HG03354 (cell line): ENCODE measurements around the gene WDR87.
A peak's percentile ranks its signal among the peaks of the same experiment; 100 is the strongest.
"Not testable (repeated sequence)": the region's sequence is repeated elsewhere in the genome, so short reads cannot be mapped to it uniquely, and the experiment has no call there.

Experiments
- ATAC-seq: cut with Tn5 transposase; IDR thresholded peaks from one replicate; pipeline ENCODE4 v1.9.1; 2021; ENCODE audit warnings: mild to moderate bottlenecking; ENCODE audit not compliant: unreplicated experiment, poor library complexity, severe bottlenecking

The WDR87 gene

GRCh38 chr19:37931881-37932655 is 25.7 kb upstream of the WDR87 start:
- ATAC-seq, result no peak

GRCh38 chr19:37930416-37930815 is 24.0 kb upstream of the WDR87 start:
- ATAC-seq, result no peak

- ATAC-seq, result no peak
These were observed 23.0 kb upstream of the WDR87 start for GRCh38 chr19:37929355-37929923.

DNA sequence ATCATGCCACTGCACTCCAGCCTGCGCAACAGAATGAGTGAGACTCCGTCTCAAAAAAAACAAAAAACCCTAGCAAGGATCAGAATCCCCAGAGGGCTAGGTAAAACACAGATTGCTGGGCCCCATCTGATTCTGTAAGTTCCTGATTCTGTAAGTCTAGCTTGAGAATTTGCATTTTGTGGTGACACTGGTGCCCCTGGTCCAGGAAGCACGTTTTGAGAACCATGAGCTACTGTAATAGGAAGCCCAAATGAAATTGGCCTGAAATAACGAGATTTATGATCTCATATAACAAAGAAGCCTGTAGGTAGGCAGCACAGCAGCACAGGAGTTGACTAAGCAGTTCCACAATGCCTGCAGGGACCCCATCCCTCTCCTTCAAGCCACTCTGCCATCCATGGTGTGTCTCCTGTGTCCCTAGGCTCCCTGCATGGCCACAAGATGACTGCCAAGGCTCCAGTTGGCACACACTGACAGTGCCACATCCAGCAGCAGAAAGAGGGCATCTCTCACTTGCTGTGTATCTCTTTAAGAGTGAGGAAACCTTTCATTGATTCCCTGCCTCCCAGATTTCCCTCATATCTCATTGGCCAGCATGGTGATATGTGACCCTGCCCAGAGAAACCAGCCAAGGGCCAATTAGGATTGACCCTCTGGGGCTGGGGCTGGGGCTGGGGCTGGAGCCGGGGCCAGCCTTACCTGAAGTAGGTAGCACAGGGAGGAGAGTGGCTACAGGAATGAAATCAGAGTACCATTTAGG is 22.3 kb upstream of the WDR87 start:
- ATAC-seq, result peak; percentile 77

DNA sequence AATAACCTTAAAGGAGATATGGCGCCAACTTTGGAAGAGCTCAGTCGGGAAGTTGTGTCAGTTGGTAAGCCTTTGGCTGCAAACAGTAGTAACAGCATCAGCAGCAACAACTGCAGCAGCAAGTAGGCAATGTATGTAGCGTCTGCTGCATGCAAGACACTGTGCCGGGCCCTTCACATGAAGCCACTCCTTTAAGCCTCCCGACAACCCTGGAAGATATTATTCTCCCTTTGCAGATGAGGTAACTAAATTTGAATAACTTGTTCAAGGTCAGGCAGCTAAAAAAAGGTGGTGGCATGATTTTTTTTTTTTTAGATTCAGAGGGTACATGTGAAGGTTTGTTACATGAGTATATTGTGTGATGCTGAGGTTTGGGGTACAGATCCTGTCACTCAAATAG is 20.3 kb upstream of the WDR87 start:
- no peak for ATAC-seq

DNA sequence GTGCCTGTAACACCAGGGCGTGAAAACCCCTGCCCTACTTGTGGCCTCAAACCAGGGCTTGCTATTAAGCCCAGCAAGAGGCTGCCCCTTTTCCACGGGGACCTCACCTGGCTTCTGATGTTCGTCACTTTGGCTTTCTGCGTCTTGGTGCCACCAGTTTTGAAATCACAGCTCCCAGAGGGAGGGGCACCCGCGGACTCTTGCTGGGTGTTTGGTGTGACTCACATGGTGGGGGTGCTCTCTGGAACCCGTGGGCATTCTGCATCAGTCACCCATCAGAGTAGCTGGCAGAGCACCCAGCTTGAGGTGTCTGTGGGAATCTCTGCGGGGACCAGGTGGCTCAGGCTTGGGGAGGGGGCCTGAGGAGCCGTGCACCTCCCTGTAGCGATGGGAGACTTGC is 19.9 kb upstream of the WDR87 start:
- ATAC-seq, result no peak

DNA sequence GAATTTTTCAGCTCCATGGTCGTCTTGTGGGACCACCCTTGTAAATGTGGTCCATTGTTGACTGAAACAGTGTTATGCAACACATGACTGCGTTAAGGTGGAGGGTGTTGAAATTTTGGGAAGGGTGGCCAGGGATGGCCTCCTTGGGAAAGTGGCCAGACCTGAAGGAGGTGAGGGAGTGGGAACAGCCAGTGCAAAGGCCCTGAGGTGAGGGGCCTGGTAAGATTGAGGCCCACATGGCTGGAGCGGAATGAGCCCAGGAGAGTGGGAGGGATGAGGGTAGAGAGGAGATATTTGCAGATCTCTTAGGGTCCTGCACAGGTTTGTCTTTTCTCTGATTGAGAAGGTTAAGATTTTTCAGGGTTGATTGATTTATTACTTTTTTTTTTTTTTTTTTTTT is 18.8 kb upstream of the WDR87 start:
- no peak for ATAC-seq

DNA sequence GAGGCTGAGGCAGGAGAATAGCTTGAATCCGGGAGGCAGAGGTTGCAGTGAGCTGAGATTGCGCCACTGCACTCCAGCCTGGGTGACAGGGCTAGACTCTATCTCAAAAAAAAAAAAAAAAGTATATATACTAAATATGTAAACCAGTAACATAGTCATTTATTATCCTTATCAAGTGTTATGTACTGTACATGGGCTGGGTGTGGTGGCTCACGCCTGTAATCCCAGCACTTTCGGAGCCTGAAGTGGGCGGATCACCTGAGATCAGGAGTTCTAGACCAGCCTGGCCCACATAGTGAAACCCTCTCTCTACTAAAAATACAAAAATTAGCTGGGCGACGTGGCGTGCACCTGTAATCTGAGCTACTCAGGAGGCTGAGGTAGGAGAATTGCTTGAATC is 18.2 kb upstream of the WDR87 start:
- ATAC-seq, result not testable (repeated sequence)

DNA sequence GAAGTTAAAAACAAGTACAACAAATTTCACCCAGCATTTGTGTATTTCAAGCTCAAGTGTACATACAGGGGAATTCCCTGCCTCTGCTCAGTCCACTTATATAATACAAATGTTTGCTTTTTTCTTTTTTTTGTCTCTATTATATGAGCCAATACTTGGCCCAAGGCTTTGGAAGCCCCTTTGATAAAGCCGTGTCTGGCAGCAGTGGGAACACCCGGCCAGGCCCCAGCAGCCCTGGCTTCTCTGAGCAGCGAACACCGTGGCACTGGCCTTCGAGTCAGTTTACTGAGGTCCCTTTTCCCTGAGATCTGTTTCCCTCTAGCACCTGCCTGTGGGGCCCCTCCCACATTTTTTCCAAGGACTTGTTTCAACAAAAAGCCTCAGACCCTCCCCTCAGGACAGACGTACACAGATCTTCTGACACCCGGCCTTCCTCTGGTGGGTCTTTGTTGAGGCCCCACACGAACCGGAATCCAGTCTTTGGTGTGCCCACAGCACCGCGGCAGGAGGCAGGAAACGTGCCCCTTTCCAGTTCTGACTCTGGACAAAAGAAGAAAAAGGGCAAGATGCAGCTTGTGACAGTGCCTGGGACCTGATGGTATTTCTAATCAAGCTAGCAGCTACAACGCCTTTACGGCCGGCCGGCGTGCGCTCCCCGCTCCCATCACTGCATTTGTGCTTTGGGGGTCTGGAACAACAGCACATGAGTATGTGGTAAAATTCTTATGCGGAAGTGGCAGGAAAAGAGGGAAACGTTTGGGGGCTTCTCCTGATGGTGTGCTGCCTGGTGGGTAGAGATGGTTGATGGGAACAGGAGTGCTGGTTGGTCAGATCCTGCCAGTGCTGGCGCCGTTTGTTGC is 14.4 kb upstream of the WDR87 start:
- ATAC-seq, result no peak

GRCh38 chr19:37914908-37915307 is 8.5 kb upstream of the WDR87 start:
- no peak for ATAC-seq

DNA sequence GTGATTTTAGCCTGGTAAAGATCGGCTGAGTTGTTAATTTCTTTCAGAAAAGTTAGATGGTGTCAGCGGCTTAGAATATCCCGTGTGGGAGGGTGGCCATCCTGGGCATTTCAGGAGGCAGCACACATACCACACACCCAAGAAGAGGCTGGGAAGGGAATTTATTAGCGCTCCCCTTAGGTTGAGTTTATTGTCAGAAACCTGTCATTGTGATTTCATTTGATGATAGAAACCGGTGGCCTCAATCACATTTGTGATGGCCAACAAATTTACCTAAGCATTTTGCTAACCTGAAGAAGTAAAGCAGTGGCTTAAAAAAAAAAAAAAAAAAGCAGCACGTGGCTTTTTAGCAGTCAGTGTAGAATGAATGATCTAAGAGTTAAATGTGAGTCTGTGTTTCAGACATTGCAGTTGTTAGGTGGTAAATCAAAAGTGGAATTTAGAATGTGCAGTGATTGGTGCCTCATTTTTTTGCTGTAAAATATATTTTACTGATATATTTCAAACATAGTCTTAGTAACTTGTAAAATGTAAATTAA is 3.3 kb upstream of the WDR87 start:
- no peak for ATAC-seq

DNA sequence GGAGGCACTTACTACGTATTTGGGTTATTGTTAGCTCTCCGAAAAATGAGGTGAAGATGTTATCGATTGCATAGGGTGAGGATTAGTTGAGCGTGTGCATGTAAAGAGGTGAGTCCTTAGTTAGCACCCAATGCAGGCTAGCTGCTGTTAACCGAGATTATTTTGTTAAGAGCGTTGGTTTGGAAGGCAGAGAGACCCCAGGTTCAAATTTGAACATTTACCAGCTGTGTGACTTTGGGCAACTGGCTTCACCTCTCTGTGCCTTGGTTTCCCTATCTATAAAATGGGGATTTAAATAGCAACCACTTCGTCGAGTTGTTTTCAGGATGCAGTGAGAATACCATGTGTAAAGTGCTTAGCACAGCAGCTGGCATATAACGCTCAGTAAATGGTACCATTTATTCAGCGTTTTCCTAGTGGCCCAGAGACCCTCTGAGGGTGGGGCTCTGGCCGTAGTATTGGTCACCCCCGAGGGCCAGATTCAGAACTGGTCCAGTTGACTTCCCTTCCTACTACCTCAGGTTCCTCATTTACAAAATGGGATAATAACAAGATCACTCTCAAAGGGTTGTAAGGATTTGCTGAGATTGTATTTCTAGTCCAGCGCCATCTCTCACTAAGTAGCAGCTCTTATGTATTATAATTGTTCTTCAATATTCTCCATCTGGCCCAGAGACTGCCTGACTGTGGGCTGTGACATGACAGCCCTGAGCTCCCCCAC is 1.5 kb upstream of the WDR87 start:
- no peak for ATAC-seq

DNA sequence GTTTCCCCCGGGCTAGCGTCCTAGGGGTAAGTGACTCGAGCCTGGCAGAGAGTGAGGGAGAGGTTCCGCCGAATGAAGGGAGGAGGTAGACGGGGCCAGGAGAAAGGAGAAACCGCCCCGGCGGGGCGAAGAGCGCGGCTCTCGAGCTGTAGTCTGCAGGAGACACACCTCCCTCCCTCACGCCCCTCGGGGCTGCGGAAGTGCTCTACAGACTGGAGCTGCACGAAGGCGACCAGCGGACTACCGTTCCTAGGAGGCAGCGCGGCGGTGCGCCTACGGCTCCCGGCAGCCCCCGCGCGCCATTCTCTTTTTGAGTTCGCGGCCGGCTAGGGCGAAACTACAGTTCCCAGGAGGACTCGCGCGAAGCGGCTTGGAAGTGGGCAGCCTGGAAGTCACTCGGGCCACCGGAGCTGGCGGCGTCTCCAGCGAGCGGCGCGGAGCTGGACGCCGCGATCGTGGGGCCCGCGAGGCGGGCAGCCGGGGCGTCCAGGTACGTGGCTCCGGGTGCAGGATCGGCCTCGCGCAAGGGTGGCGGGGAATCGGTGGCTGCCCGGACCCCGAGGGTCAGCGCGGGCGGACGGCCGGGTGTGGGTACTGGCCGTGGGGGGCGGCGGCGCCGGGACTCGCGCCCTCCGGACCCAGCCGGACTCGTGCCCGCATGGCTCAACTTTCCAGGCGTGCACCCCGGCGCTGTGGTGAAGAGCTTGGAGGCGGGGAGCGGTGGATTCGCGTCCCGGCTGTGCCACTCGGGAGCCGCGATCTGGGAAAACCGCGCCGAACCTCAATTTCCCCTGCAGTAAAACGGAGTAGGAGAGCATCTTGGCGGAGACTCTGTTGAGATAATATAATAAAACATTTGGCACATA is 708 bp upstream of the WDR87 start, which contains the start of gene SIPA1L3:
Gene SIPA1L3, plus strand, starts transcription at position 340 of the 866 bp plus-strand sequence. CDS start 174,358 bp downstream, outside the sequence.
- peak; percentile 87 for ATAC-seq

DNA sequence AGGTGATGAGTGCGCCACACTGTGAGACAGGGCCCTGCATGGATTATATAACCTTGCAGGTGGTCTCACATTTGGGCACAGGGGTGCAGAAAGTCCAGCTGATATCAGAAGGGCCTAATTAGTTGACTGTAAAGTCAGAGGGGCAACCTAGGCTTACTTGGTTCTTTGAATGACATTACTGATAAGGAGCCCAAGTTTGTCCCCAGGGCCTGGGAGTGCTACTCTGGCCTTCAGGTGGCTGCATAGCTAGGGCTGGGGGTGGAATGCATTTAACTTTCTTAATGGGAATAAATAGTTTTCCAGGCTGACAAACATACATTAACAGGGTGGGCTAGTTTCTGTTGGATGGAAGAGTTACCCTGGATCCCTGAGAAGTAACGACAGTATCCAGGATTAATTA is 3.3 kb downstream of the WDR87 start:
- ATAC-seq, result no peak

- ATAC-seq, result no peak
These were observed 3.7 kb downstream of the WDR87 start for GRCh38 chr19:37902668-37903067.

- ATAC-seq, result no peak
These were observed 6.4 kb downstream of the WDR87 start for GRCh38 chr19:37899966-37900365.

GRCh38 chr19:37899453-37899852 is 6.9 kb downstream of the WDR87 start:
- ATAC-seq, result no peak

GRCh38 chr19:37896180-37896579 is 10.2 kb downstream of the WDR87 start:
- no peak for ATAC-seq
